H1 (cell line): ENCODE measurements around the gene C5orf52. TPM values are rescaled to one million over a fixed set of nuclear protein-coding genes. Genes with fewer than 3 reads are reported as not detected.

Source experiments
- EGR1 ChIP-seq: IDR thresholded peaks from 2 replicates; pipeline ENCODE4 v1.6.1; 2011; ENCODE audit warnings: low read depth, low read length, borderline replicate concordance
- GTF2F1 ChIP-seq: IDR thresholded peaks from 2 replicates; pipeline ENCODE4 v1.6.1; 2012; ENCODE audit warnings: low read depth, low read length, improper control_type of control experiment, borderline replicate concordance
- polyA plus RNA-seq, 7 experiments: library from polyadenylated mRNA; depleted of rRNA in 3 of 7; stranded (reverse) in 5 of 7; unstranded in 2 of 7; fragments of >200 nt in 5 of 7; fragments of 200-250 nt in 2 of 7; gene quantifications; 1 replicate in 5 of 7; 2 replicates in 1 of 7; 4 replicates in 1 of 7; pipeline versions ENCODE4 v1.2.1 to v1.2.3, GENCODE V29; 2011 to 2013; ENCODE audit warnings: missing spikeins in 2 of 7, mixed read lengths in 2 of 7
- total RNA-seq: library from RNA; stranded (reverse); fragmentation: NEBNext Ultra II Directional; extraction: Animal tissue kit (Norgen Biotek cat#: 25700); gene quantifications from 2 replicates; pipeline ENCODE4 v1.2.1, GENCODE V29; 2021

C5orf52 gene
- total and polyA plus RNA-seq, 2 of the 8 experiments (the other 6 are each of a cell fraction or from before 2014, with no cell fraction given): not detected

DNA sequence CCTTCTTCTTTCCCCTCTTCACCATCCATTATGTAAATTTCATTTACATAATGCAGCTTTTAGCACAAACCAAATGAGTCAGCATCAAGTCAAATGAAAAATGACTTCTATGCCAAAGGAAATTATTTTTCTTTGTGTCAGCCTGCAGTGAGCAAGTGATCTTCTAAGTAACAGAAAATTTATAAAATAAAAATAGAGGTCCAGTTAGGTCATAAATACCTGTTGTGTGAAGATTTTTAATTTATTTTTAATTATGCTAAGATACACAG lies 43.2 kb downstream of the C5orf52 start (continued):
- TF ChIP-seq GTF2F1: no peak
- TF ChIP-seq EGR1: no peak
- TF ChIP-seq, all 59 proteins: peak for 0
